MCF 10A (cell line): Measurements from ENCODE around the gene SH3D19. TPM values are rescaled to one million over a fixed set of nuclear protein-coding genes. Genes with fewer than 3 reads are reported as not detected.

Source experiments
- BruUV-seq: library from RNA; stranded (reverse); fragments of 400-500 nt; replicated peaks from 2 replicates; lab custom pipeline; 2021; lab: Mats Ljungman, UMichigan
- CTCF ChIA-PET: fragments of 300-600 bp; sonication (Branson Sonifier 250); formaldehyde crosslinking; extraction: SDS; loops from one replicate; lab custom pipeline; 2021; ENCODE audit warnings: antibody characterized with exemption, inconsistent platforms; lab: Yijun Ruan, JAX
- POLR2A ChIA-PET: fragments of 300-600, 350-650 bp; sonication (Branson Sonifier 250); formaldehyde crosslinking; extraction: SDS; loops from one replicate; lab custom pipeline; 2020; ENCODE audit warnings: antibody characterized with exemption, inconsistent platforms; lab: Yijun Ruan, JAX
- DNase-seq: peaks from one replicate; pipeline ENCODE4 v3.0.0-alpha.2; 2018; ENCODE audit not compliant: unreplicated experiment
- H3K27ac Mint-ChIP-seq: one replicate; pipeline ENCODE4 v1.8.0; 2022; ENCODE audit warnings: mild to moderate bottlenecking, low read depth, mixed read lengths; ENCODE audit not compliant: unreplicated experiment
- H3K27me3 Mint-ChIP-seq: one replicate; pipeline ENCODE4 v1.8.0; 2022; ENCODE audit warnings: mixed read lengths; ENCODE audit not compliant: insufficient read depth, unreplicated experiment
- H3K36me3 Mint-ChIP-seq: one replicate; pipeline ENCODE4 v1.8.0; 2022; ENCODE audit warnings: mild to moderate bottlenecking, moderate library complexity, mixed read lengths; ENCODE audit not compliant: insufficient read depth, unreplicated experiment
- H3K4me1 Mint-ChIP-seq: one replicate; pipeline ENCODE4 v1.8.0; 2022; ENCODE audit warnings: mixed read lengths; ENCODE audit not compliant: insufficient read depth, unreplicated experiment
- H3K4me3 Mint-ChIP-seq: one replicate; pipeline ENCODE4 v1.8.0; 2022; ENCODE audit warnings: mild to moderate bottlenecking, moderate library complexity, mixed read lengths; ENCODE audit not compliant: unreplicated experiment
- H3K9me3 Mint-ChIP-seq: one replicate; pipeline ENCODE4 v1.8.0; 2022; ENCODE audit warnings: mixed read lengths; ENCODE audit not compliant: unreplicated experiment
- intact Hi-C: fragments of 100-400 bp; cut with micrococcal nuclease; formaldehyde crosslinking; loops from 2 replicates; pipeline ENCODE4 v1.14.1; 2022
- total RNA-seq: library from RNA; stranded (reverse); gene quantifications from 2 replicates; pipeline ENCODE4 v1.2.3, GENCODE V29; 2022
- TF ChIP-seq, protein P1 (sequence below): fragments of 200-600 bp; IDR thresholded peaks from one replicate; pipeline ENCODE4 v1.8.0; 2022; ENCODE audit warnings: antibody characterized with exemption, mild to moderate bottlenecking; ENCODE audit not compliant: unreplicated experiment

Gene SH3D19
- total RNA-seq, 1 experiment from 2014 or later, result 51.3 TPM

DNA sequence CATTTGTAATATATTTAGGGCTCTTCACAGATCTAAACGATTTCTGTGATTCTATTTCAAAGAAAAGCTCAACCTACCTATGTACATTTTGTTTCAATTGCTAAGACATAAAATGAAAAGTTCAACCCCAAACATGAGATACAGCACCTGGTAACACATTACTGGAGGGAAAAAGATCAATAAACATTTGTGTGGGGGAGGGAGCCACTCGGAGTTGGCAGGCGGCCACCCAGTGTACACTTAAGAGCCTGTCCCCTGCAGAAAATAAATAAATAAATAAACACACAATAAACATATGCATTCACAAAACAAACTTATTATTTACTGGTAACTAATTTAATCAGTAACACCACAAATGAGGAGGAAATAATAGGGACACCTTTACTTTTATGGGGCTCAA is 29.2 kb downstream of the SH3D19 start:
- ChIA-PET CTCF (interaction anchor here (0.6 to 1.2 kb wide), 2 partner anchors 24 to 138 kb away, joined by 3 to 4 read pairs; no protein-coding TSS in a partner anchor), POLR2A (interaction anchor here (0.6 to 0.8 kb wide), 3 partner anchors 10 to 381 kb away, joined by 3 to 6 read pairs (median 5); partner anchors contain the start of gene SH3D19)
- no peaks in the 10 kb centered on the region for H3K27me3 Mint-ChIP-seq
- no peaks in the 10 kb centered on the region for H3K9me3 Mint-ChIP-seq
- BruUV-seq, result no TSS peak
- no peak overlapping the region for H3K27ac Mint-ChIP-seq
- TF ChIP-seq, protein P1, sequence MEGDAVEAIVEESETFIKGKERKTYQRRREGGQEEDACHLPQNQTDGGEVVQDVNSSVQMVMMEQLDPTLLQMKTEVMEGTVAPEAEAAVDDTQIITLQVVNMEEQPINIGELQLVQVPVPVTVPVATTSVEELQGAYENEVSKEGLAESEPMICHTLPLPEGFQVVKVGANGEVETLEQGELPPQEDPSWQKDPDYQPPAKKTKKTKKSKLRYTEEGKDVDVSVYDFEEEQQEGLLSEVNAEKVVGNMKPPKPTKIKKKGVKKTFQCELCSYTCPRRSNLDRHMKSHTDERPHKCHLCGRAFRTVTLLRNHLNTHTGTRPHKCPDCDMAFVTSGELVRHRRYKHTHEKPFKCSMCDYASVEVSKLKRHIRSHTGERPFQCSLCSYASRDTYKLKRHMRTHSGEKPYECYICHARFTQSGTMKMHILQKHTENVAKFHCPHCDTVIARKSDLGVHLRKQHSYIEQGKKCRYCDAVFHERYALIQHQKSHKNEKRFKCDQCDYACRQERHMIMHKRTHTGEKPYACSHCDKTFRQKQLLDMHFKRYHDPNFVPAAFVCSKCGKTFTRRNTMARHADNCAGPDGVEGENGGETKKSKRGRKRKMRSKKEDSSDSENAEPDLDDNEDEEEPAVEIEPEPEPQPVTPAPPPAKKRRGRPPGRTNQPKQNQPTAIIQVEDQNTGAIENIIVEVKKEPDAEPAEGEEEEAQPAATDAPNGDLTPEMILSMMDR, result no peak
- peaks cover 6% of the 10 kb centered on the region for H3K36me3 Mint-ChIP-seq
- intact Hi-C loops, result no loop called here
- peaks cover 21% of the 10 kb centered on the region for H3K4me1 Mint-ChIP-seq
- DNase-seq, result no peak
- no peak overlapping the region for H3K4me3 Mint-ChIP-seq

GRCh38 chr4:151294833-151295496 is 30.4 kb downstream of the SH3D19 start:
- ChIA-PET CTCF (no interaction called here), POLR2A (interaction anchor here (1.1 kb wide), 1 partner anchor 10 kb away, joined by 3 read pairs; no protein-coding TSS in a partner anchor)
- Mint-ChIP-seq H3K27ac (no peak overlapping the region), H3K4me3 (no peak overlapping the region), H3K36me3 (peaks cover 7% of the 10 kb centered on the region), H3K9me3 (no peaks in the 10 kb centered on the region), H3K27me3 (no peaks in the 10 kb centered on the region), H3K4me1 (peaks cover 21% of the 10 kb centered on the region)
- TF ChIP-seq, protein P1, result no peak
- BruUV-seq, result no TSS peak
- DNase-seq, result no peak
- intact Hi-C loops, result no loop called here

GRCh38 chr4:151292038-151292437 is 33.4 kb downstream of the SH3D19 start:
- Mint-ChIP-seq H3K4me1 (peaks cover 11% of the 10 kb centered on the region), H3K27ac (no peak overlapping the region), H3K4me3 (no peak overlapping the region), H3K36me3 (peaks cover 7% of the 10 kb centered on the region), H3K9me3 (no peaks in the 10 kb centered on the region), H3K27me3 (no peaks in the 10 kb centered on the region)
- no peak for DNase-seq
- BruUV-seq, result no TSS peak
- CTCF ChIA-PET, result interaction anchor here (0.9 kb wide), 1 partner anchor 16 kb away, joined by 3 read pairs; no protein-coding TSS in a partner anchor
- TF ChIP-seq, protein P1, result no peak
- POLR2A ChIA-PET, result interaction anchor here (0.7 to 2.7 kb wide), 2 partner anchors 12 to 56 kb away, joined by 3 to 9 read pairs; no protein-coding TSS in a partner anchor
- intact Hi-C loops, result no loop called here

DNA sequence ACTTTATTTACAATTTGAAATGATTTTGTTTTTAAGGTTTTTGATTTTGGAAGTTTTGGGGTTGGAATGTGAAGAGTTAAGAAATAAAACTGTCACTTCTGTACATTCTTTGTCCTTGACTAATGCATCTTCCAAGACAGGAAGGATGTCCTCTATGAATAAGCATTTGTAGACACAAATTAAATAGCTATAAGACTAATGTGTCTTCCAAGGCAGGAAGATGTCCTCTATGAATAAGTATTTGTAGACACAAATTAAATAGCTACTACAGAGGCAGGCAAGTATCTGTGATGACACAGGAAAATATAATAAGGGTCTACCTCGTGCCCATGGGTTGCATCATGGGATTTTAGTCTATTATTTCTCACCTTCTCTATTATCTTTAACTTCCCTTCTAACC is 33.9 kb downstream of the SH3D19 start:
- H3K27ac Mint-ChIP-seq, result no peak overlapping the region
- TF ChIP-seq, protein P1, result no peak

More for the DNA sequence above, 33.9 kb downstream of the SH3D19 start:
- POLR2A ChIA-PET, result interaction anchor here (0.7 to 2.7 kb wide), 2 partner anchors 13 to 56 kb away, joined by 3 to 9 read pairs; no protein-coding TSS in a partner anchor
- peaks cover 10% of the 10 kb centered on the region for H3K4me1 Mint-ChIP-seq
- BruUV-seq, result no TSS peak
- peaks cover 7% of the 10 kb centered on the region for H3K36me3 Mint-ChIP-seq
- H3K9me3 Mint-ChIP-seq, result no peaks in the 10 kb centered on the region
- no peaks in the 10 kb centered on the region for H3K27me3 Mint-ChIP-seq
- CTCF ChIA-PET, result no interaction called here
- intact Hi-C loops, result no loop called here
- no peak for DNase-seq
- H3K4me3 Mint-ChIP-seq, result no peak overlapping the region
